GM23338 (cell line): ENCODE results near the gene CIRBP. TPM values are rescaled to one million over a fixed set of nuclear protein-coding genes. Genes with fewer than 3 reads are reported as not detected.

Source experiments
- ATAC-seq: fragments of 200-7000 bp; cut with Tn5 transposase; 3 replicates; pipeline ENCODE4 v1.9.1; 2020
- DNase-seq: peaks from one replicate; pipeline ENCODE4 v3.0.0-alpha.2; 2015; ENCODE audit warnings: low spot score
- H2AFZ ChIP-seq: fragments of 200-600 bp; sonication (generic); 2 replicates; pipeline ENCODE4 v1.8.0; 2016; ENCODE audit warnings: antibody characterized with exemption, mild to moderate bottlenecking, moderate library complexity
- H3F3A ChIP-seq: fragments of 200-600 bp; sonication (generic); replicated peaks from 2 replicates; pipeline ENCODE4 v1.8.0; 2017; ENCODE audit warnings: antibody characterized with exemption, mixed run types, low read depth
- H3K27ac ChIP-seq: fragments of 200-600 bp; sonication (generic); 2 replicates; pipeline ENCODE4 v1.6.1; 2016; ENCODE audit warnings: low read depth
- H3K27me3 ChIP-seq: fragments of 200-600 bp; sonication (generic); 2 replicates; pipeline ENCODE4 v1.8.0; 2016; ENCODE audit warnings: mild to moderate bottlenecking, mixed run types, moderate library complexity; ENCODE audit not compliant: insufficient read depth
- H3K36me3 ChIP-seq: fragments of 200-600 bp; sonication (generic); 2 replicates; pipeline ENCODE4 v1.8.0; 2016; ENCODE audit warnings: mild to moderate bottlenecking; ENCODE audit not compliant: insufficient read depth
- H3K4me1 ChIP-seq: fragments of 200-600 bp; sonication (generic); 2 replicates; pipeline ENCODE4 v1.8.0; 2016; ENCODE audit warnings: mild to moderate bottlenecking, moderate library complexity; ENCODE audit not compliant: insufficient read depth
- H3K4me2 ChIP-seq: fragments of 200-600 bp; sonication (generic); 2 replicates; pipeline ENCODE4 v1.7.1; 2017; ENCODE audit warnings: mixed run types
- H3K4me3 ChIP-seq: fragments of 200-600 bp; sonication (generic); 2 replicates; pipeline ENCODE4 v1.6.1; 2016; ENCODE audit warnings: mixed run types
- H3K79me2 ChIP-seq: fragments of 200-600 bp; sonication (generic); replicated peaks from 2 replicates; pipeline ENCODE4 v1.8.0; 2017; ENCODE audit warnings: mild to moderate bottlenecking; ENCODE audit not compliant: insufficient read depth
- H3K9me2 ChIP-seq: fragments of 200-600 bp; sonication (generic); 2 replicates; pipeline ENCODE4 v1.8.0; 2017; ENCODE audit not compliant: insufficient read depth
- H4K20me1 ChIP-seq: fragments of 200-600 bp; sonication (generic); replicated peaks from 2 replicates; pipeline ENCODE4 v1.8.0; 2017; ENCODE audit warnings: mild to moderate bottlenecking; ENCODE audit not compliant: insufficient read depth
- H3K27ac Mint-ChIP-seq: 2 replicates; pipeline ENCODE4 v1.8.0; 2020; ENCODE audit warnings: inconsistent platforms, mild to moderate bottlenecking, moderate library complexity, mixed read lengths
- H3K27me3 Mint-ChIP-seq: 3 replicates; pipeline ENCODE4 v1.8.0; 2022; ENCODE audit warnings: low read depth, mild to moderate bottlenecking, moderate library complexity, mixed read lengths, inconsistent platforms; ENCODE audit not compliant: insufficient read depth, poor library complexity
- H3K36me3 Mint-ChIP-seq: 3 replicates; pipeline ENCODE4 v1.8.0; 2021; ENCODE audit warnings: low read depth, mild to moderate bottlenecking, inconsistent platforms, moderate library complexity, mixed read lengths
- H3K4me1 Mint-ChIP-seq: 3 replicates; pipeline ENCODE4 v1.8.0; 2020; ENCODE audit warnings: mild to moderate bottlenecking, inconsistent platforms, mixed read lengths
- H3K4me3 Mint-ChIP-seq: 3 replicates; pipeline ENCODE4 v1.8.0; 2021; ENCODE audit warnings: moderate library complexity, mild to moderate bottlenecking, inconsistent platforms, mixed read lengths
- H3K9me3 Mint-ChIP-seq: 3 replicates; pipeline ENCODE4 v1.8.0; 2020; ENCODE audit warnings: moderate library complexity, mild to moderate bottlenecking, inconsistent platforms, mixed read lengths
- CREB1 ChIP-seq: fragments of 250-450 bp; sonication (Bioruptor Pico); IDR thresholded peaks from 2 replicates; pipeline ENCODE4 v1.5.0; 2020; ENCODE audit warnings: low read depth, mild to moderate bottlenecking, moderate library complexity
- CTCF ChIP-seq, 2 experiments: fragments of 200-600 bp in 1 of 2; sonication (generic) in 1 of 2; conservative IDR thresholded peaks; 2 replicates each; pipeline versions ENCODE4 v1.5.1 to v1.6.1; 2016 to 2017; ENCODE audit warnings: antibody characterized with exemption in 2 of 2, low read depth in 2 of 2, mild to moderate bottlenecking in 2 of 2, moderate library complexity in 1 of 2
- ETS1 ChIP-seq: IDR thresholded peaks from 2 replicates; pipeline ENCODE4 v1.6.1; 2016; ENCODE audit warnings: antibody characterized with exemption
- EZH2 ChIP-seq: fragments of 200-600 bp; sonication (generic); IDR thresholded peaks from one replicate; pipeline ENCODE4 v1.8.0; 2017; ENCODE audit warnings: antibody characterized with exemption, mild to moderate bottlenecking, low read depth; ENCODE audit not compliant: unreplicated experiment
- EZH2phosphoT487 ChIP-seq: fragments of 200-600 bp; sonication (generic); IDR thresholded peaks from one replicate; pipeline ENCODE4 v1.8.1; 2018; ENCODE audit warnings: antibody characterized with exemption; ENCODE audit not compliant: unreplicated experiment
- JUNB ChIP-seq: IDR thresholded peaks from one replicate; pipeline ENCODE4 v1.6.1; 2016; ENCODE audit warnings: antibody characterized with exemption; ENCODE audit not compliant: unreplicated experiment
- NANOG ChIP-seq: IDR thresholded peaks from 2 replicates; pipeline ENCODE4 v1.6.1; 2016; ENCODE audit warnings: antibody characterized with exemption, borderline replicate concordance
- POLR2AphosphoS5 ChIP-seq: IDR thresholded peaks from 2 replicates; pipeline ENCODE4 v1.6.1; 2016; ENCODE audit warnings: antibody characterized with exemption, low read depth
- REST ChIP-seq: IDR thresholded peaks from one replicate; pipeline ENCODE4 v1.6.1; 2018; ENCODE audit warnings: antibody characterized with exemption; ENCODE audit not compliant: unreplicated experiment
- STAT1 ChIP-seq: IDR thresholded peaks from one replicate; pipeline ENCODE4 v1.6.1; 2016; ENCODE audit warnings: antibody characterized with exemption; ENCODE audit not compliant: unreplicated experiment
- ZNF114 ChIP-seq: fragments of 250-450 bp; sonication (Bioruptor Pico); IDR thresholded peaks from 2 replicates; pipeline ENCODE4 v1.5.0; 2020; ENCODE audit warnings: mild to moderate bottlenecking, moderate library complexity
- ZNF331 ChIP-seq: fragments of 250-450 bp; sonication (Bioruptor Pico); IDR thresholded peaks from 2 replicates; pipeline ENCODE4 v1.5.0; 2020; ENCODE audit warnings: low read depth, mild to moderate bottlenecking, moderate library complexity
- ZNF462 ChIP-seq: fragments of 250-450 bp; sonication (Bioruptor Pico); IDR thresholded peaks from 2 replicates; pipeline ENCODE4 v1.5.0; 2020; ENCODE audit warnings: mild to moderate bottlenecking, moderate library complexity
- polyA plus RNA-seq: library from polyadenylated mRNA; unstranded; fragments of >200 nt; fragmentation: Nextera tagmentation; extraction: Ambion mirVana; gene quantifications from 2 replicates; pipeline ENCODE4 v1.2.1, GENCODE V29; 2016
- total RNA-seq: library from RNA; depleted of rRNA; stranded (reverse); fragments of >200 nt; shearing (Covaris generic); gene quantifications from 2 replicates; pipeline ENCODE4 v1.2.3, GENCODE V29; 2014

Gene CIRBP
- total and polyA plus RNA-seq, 2 experiments from 2014 or later = 153 to 202 TPM

- Histone ChIP-seq H2AFZ (peak within 1 kb of the TSS; percentile 85; the same call in 1 of the 2 replicates), H3K27ac (no peak within 1 kb of the TSS), H3K79me2 (no peaks in the 10 kb centered on the region), H3K4me3 (peak within 1 kb of the TSS; percentile 60), H3K4me2 (peak within 1 kb of the TSS; percentile 84), H3F3A (peaks cover 19% of the 10 kb centered on the region), H4K20me1 (no peaks in the 10 kb centered on the region), H3K4me1 (no peaks in the 10 kb centered on the region), H3K27me3 (peaks cover 26% of the 10 kb centered on the region), H3K9me2 (no peaks in the 10 kb centered on the region), H3K36me3 (no peaks in the 10 kb centered on the region)
- TF ChIP-seq CTCF (conservative IDR thresholded peaks at IDR 0.05; ENCODE audit: low read depth in 2 of 2) (no peak; a peak in 1 of 4 replicates), ZNF462 (CRISPR knock-in tag) (no peak), ZNF114 (CRISPR knock-in tag) (no peak), POLR2AphosphoS5 (no peak), ZNF331 (CRISPR knock-in tag) (no peak), ETS1 (no peak), CREB1 (CRISPR knock-in tag) (no peak), REST (no peak), EZH2phosphoT487 (no peak), EZH2 (no peak), JUNB (no peak), STAT1 (no peak), NANOG (no peak)
- Mint-ChIP-seq H3K27ac (no peak within 1 kb of the TSS), H3K4me3 (peak within 1 kb of the TSS; percentile 74), H3K27me3 (peaks cover 17% of the 10 kb centered on the region), H3K36me3 (no peaks in the 10 kb centered on the region), H3K4me1 (peaks cover 9% of the 10 kb centered on the region; the same call in 2 of the 3 replicates), H3K9me3 (no peaks in the 10 kb centered on the region)
- DNase-seq = no peak
- ATAC-seq = peak; percentile 6; the same call in 2 of the 3 replicates
These were observed 16.7 kb downstream of the CIRBP start, which contains the start of gene EFNA2 for GRCh38 chr19:1285737-1286360. EFNA2 (plus strand) TSS chr19:1285873; CDS start chr19:1286169, 296 bp downstream.
